H9 (cell line): ENCODE results near the gene SLC1A1. TPM values are rescaled to one million over a fixed set of nuclear protein-coding genes. Genes with fewer than 3 reads are reported as not detected.

Experiments used
- DNase-seq: peaks from one replicate; pipeline ENCODE4 v3.0.0-alpha.2; 2017
- H2AFZ ChIP-seq: one replicate; pipeline ENCODE4 v1.6.1; 2013; ENCODE audit warnings: mild to moderate bottlenecking, low read length, control low read depth, moderate library complexity
- H2AK5ac ChIP-seq: 2 replicates; pipeline ENCODE4 v1.6.1; 2013; ENCODE audit warnings: low read length, control low read depth, mixed read lengths; ENCODE audit not compliant: insufficient read length
- H2BK120ac ChIP-seq: one replicate; pipeline ENCODE4 v1.6.1; 2013; ENCODE audit warnings: low read depth, mild to moderate bottlenecking, low read length, control low read depth, inconsistent platforms; ENCODE audit not compliant: poor library complexity, severe bottlenecking
- H2BK12ac ChIP-seq: 2 replicates; pipeline ENCODE4 v1.6.1; 2013; ENCODE audit warnings: low read length, control low read depth, mixed read lengths, low read depth; ENCODE audit not compliant: insufficient read length
- H2BK15ac ChIP-seq: 2 replicates; pipeline ENCODE4 v1.6.1; 2013; ENCODE audit warnings: low read depth, low read length, control low read depth
- H2BK20ac ChIP-seq: one replicate; pipeline ENCODE4 v1.6.1; 2013; ENCODE audit warnings: low read depth, mild to moderate bottlenecking, low read length, control low read depth, inconsistent platforms; ENCODE audit not compliant: poor library complexity, severe bottlenecking
- H2BK5ac ChIP-seq: 2 replicates; pipeline ENCODE4 v1.6.1; 2013; ENCODE audit warnings: low read length, control low read depth, mixed read lengths; ENCODE audit not compliant: insufficient read length
- H3K14ac ChIP-seq: 2 replicates; pipeline ENCODE4 v1.6.1; 2013; ENCODE audit warnings: low read length, control low read depth; ENCODE audit not compliant: insufficient read depth
- H3K18ac ChIP-seq: 2 replicates; pipeline ENCODE4 v1.6.1; 2013; ENCODE audit warnings: low read depth, mild to moderate bottlenecking, mixed read lengths, low read length, control low read depth; ENCODE audit not compliant: insufficient read length
- H3K23ac ChIP-seq: 2 replicates; pipeline ENCODE4 v1.6.1; 2013; ENCODE audit warnings: low read length, control low read depth, mixed read lengths, low read depth; ENCODE audit not compliant: insufficient read length
- H3K23me2 ChIP-seq: 2 replicates; pipeline ENCODE4 v1.6.1; 2013; ENCODE audit warnings: low read depth, mild to moderate bottlenecking, mixed read lengths, low read length, control low read depth; ENCODE audit not compliant: insufficient read length, poor library complexity, severe bottlenecking
- H3K27ac ChIP-seq: 2 replicates; pipeline ENCODE4 v1.5.1; 2013; ENCODE audit warnings: low read length, control low read depth, mixed read lengths, low read depth; ENCODE audit not compliant: insufficient read length
- H3K27me3 ChIP-seq: 2 replicates; pipeline ENCODE4 v1.6.1; 2013; ENCODE audit warnings: low read length, control low read depth, inconsistent platforms; ENCODE audit not compliant: insufficient read depth
- H3K4ac ChIP-seq: 2 replicates; pipeline ENCODE4 v1.6.1; 2013; ENCODE audit warnings: low read depth, mild to moderate bottlenecking, control low read depth, inconsistent platforms, low read length, moderate library complexity
- H3K4me1 ChIP-seq: 2 replicates; pipeline ENCODE4 v1.6.1; 2013; ENCODE audit warnings: low read length, control low read depth, inconsistent platforms; ENCODE audit not compliant: insufficient read depth
- H3K4me2 ChIP-seq: 2 replicates; pipeline ENCODE4 v1.6.1; 2013; ENCODE audit warnings: low read length, control low read depth, mixed read lengths; ENCODE audit not compliant: insufficient read length, insufficient read depth
- H3K56ac ChIP-seq: 2 replicates; pipeline ENCODE4 v1.6.1; 2013; ENCODE audit warnings: low read depth, mild to moderate bottlenecking, mixed read lengths, low read length, control low read depth; ENCODE audit not compliant: insufficient read length
- H3K79me1 ChIP-seq: 2 replicates; pipeline ENCODE4 v1.6.1; 2013; ENCODE audit warnings: low read depth, mild to moderate bottlenecking, moderate library complexity, low read length, control low read depth, inconsistent platforms; ENCODE audit not compliant: insufficient read depth, poor library complexity, severe bottlenecking
- H3K79me2 ChIP-seq: 2 replicates; pipeline ENCODE4 v1.6.1; 2013; ENCODE audit warnings: low read length, control low read depth, inconsistent platforms; ENCODE audit not compliant: insufficient read depth
- H3K9ac ChIP-seq: 2 replicates; pipeline ENCODE4 v1.6.1; 2013; ENCODE audit warnings: low read length, control low read depth, mixed read lengths; ENCODE audit not compliant: insufficient read length; ENCODE audit errors: extremely low read depth
- H3K9me3 ChIP-seq: one replicate; pipeline ENCODE4 v1.6.1; 2013; ENCODE audit warnings: low read depth, low read length, inconsistent platforms; ENCODE audit not compliant: control insufficient read depth
- H3T11ph ChIP-seq: one replicate; pipeline ENCODE4 v1.6.1; 2013; ENCODE audit warnings: mild to moderate bottlenecking, low read length, control low read depth, inconsistent platforms
- H4K20me1 ChIP-seq: one replicate; pipeline ENCODE4 v1.6.1; 2013; ENCODE audit not compliant: control insufficient read depth, insufficient read length, insufficient read depth
- H4K5ac ChIP-seq: 2 replicates; pipeline ENCODE4 v1.6.1; 2013; ENCODE audit warnings: low read depth, mild to moderate bottlenecking, mixed read lengths, low read length, control low read depth; ENCODE audit not compliant: insufficient read length
- H4K8ac ChIP-seq: replicated peaks from 2 replicates; pipeline ENCODE4 v1.6.1; 2013; ENCODE audit warnings: low read length, control low read depth, mixed read lengths, low read depth; ENCODE audit not compliant: insufficient read length
- H4K91ac ChIP-seq: 2 replicates; pipeline ENCODE4 v1.6.1; 2013; ENCODE audit warnings: low read depth, mild to moderate bottlenecking, moderate library complexity, mixed read lengths, low read length, control low read depth; ENCODE audit not compliant: insufficient read length
- H3K27ac Mint-ChIP-seq, 3 experiments: 2 replicates in 2 of 3; 3 replicates in 1 of 3; pipeline ENCODE4 v1.8.0; 2020 to 2021; ENCODE audit warnings: mixed read lengths in 3 of 3, mild to moderate bottlenecking in 1 of 3, moderate library complexity in 1 of 3
- H3K27me3 Mint-ChIP-seq: 2 replicates; pipeline ENCODE4 v1.8.0; 2021; ENCODE audit warnings: low read depth, mild to moderate bottlenecking, moderate library complexity, mixed read lengths
- H3K36me3 Mint-ChIP-seq, 3 experiments: 2 replicates in 2 of 3; 3 replicates in 1 of 3; pipeline ENCODE4 v1.8.0; 2020 to 2021; ENCODE audit warnings: low read depth in 3 of 3, mixed read lengths in 3 of 3; ENCODE audit not compliant: insufficient read depth in 1 of 3
- H3K4me1 Mint-ChIP-seq, 2 experiments: 2 replicates each; pipeline ENCODE4 v1.8.0; 2020; ENCODE audit warnings: mixed read lengths in 2 of 2
- H3K4me3 Mint-ChIP-seq, 2 experiments: 2 replicates in 1 of 2; 3 replicates in 1 of 2; pipeline ENCODE4 v1.8.0; 2020 to 2021; ENCODE audit warnings: mild to moderate bottlenecking in 2 of 2, mixed read lengths in 2 of 2, moderate library complexity in 1 of 2
- H3K9me3 Mint-ChIP-seq, 2 experiments: 2 replicates in 1 of 2; 3 replicates in 1 of 2; pipeline ENCODE4 v1.8.0; 2020; ENCODE audit warnings: mild to moderate bottlenecking in 2 of 2, mixed read lengths in 2 of 2, moderate library complexity in 1 of 2
- WGBS: extraction: QIAGEN DNeasy Blood & Tissue Kit; methylation state at CpG from one replicate; pipeline ENCODE4 v1.1.7; 2013; ENCODE audit warnings: missing lambda C conversion rate, low lambda C conversion rate, mixed read lengths; ENCODE audit not compliant: insufficient read length; ENCODE audit errors: extremely low coverage; 5-methylcytosine and 5-hydroxymethylcytosine counted together
- total RNA-seq: library from RNA; stranded (reverse); gene quantifications from 2 replicates; pipeline ENCODE4 v1.2.1, GENCODE V29; 2021
- TF ChIP-seq, protein P1 (sequence below): fragments of 200-600 bp; sonication (generic); conservative IDR thresholded peaks from 3 replicates; pipeline ENCODE4 v1.8.0; 2021; ENCODE audit warnings: antibody characterized with exemption, mild to moderate bottlenecking

SLC1A1 gene
- total RNA-seq, 1 experiment from 2014 or later = 4.7 TPM

DNA sequence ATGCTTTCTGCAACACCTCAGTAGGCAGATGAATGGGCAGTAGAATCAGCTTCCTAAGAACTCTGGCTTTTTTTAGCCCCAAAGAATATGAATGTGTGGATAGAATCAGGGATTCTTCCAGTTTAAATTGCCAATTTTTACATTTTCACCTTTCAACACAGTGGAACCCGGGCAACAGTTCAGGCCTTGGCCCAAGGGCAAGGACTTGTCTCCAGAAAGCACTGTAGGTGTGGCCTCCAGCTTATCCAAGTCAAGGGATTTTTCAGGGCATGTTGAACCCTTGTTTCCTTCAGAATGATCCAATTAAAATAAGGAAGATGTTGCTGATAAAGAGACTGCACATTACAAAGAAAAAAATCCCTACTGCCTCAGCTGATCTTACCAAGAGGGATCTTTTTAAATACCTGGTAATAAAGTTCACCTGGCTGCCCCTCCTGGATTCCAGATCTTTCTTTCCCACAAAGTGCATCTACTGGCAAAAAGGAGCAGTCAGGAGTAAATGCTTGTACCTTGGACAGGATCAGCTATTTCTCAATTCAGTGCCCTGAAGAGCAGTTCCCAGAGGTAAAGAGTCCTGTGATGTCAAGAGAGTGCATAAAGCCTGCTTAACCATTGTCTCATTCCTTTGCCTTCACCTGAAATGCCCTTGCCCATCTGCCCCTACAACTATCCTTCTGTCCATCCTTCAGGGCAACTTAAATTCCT is 91.7 kb downstream of the SLC1A1 start:
- no peaks in the 10 kb centered on the region for H3K79me1 ChIP-seq
- no peak overlapping the region for H2BK5ac ChIP-seq
- no peak for DNase-seq
- H2BK20ac ChIP-seq = no peak overlapping the region
- H3K9me3 Mint-ChIP-seq = no peaks in the 10 kb centered on the region
- H3K27me3 ChIP-seq = no peaks in the 10 kb centered on the region
- H3K27me3 Mint-ChIP-seq = no peaks in the 10 kb centered on the region
- H4K5ac ChIP-seq = no peak overlapping the region
- no peaks in the 10 kb centered on the region for H3K4me1 ChIP-seq
- H2AK5ac ChIP-seq = no peak overlapping the region
- H4K20me1 ChIP-seq = no peaks in the 10 kb centered on the region
- H3K18ac ChIP-seq = no peak overlapping the region
- no peak overlapping the region for H2BK120ac ChIP-seq
- H4K91ac ChIP-seq = no peak overlapping the region
- no peak overlapping the region for H3K9ac ChIP-seq
- H3K23me2 ChIP-seq = no peaks in the 10 kb centered on the region
- no peak overlapping the region for H3K27ac ChIP-seq
- no CpG with 5 or more reads among the region's 1 CpG for WGBS
- H3K36me3 Mint-ChIP-seq = peaks cover 0 to 5% (median 0%) of the 10 kb centered on the region in 3 experiments; a peak in 2 of 7 replicates
- no peak overlapping the region for H2BK15ac ChIP-seq
- no peak overlapping the region for H3K14ac ChIP-seq
- H2BK12ac ChIP-seq = no peak overlapping the region
- no peak overlapping the region for H3K4me2 ChIP-seq
- no peak overlapping the region for H3K4me3 Mint-ChIP-seq
- H3T11ph ChIP-seq = no peak overlapping the region
- no peaks in the 10 kb centered on the region for H3K79me2 ChIP-seq
- H4K8ac ChIP-seq = no peak overlapping the region
- no peaks in the 10 kb centered on the region for H3K4me1 Mint-ChIP-seq
- no peak overlapping the region for H3K27ac Mint-ChIP-seq
- no peak overlapping the region for H3K56ac ChIP-seq
- H3K4ac ChIP-seq = no peak overlapping the region
- H3K9me3 ChIP-seq = no peaks in the 10 kb centered on the region
- H2AFZ ChIP-seq = no peak overlapping the region
- TF ChIP-seq, protein P1, sequence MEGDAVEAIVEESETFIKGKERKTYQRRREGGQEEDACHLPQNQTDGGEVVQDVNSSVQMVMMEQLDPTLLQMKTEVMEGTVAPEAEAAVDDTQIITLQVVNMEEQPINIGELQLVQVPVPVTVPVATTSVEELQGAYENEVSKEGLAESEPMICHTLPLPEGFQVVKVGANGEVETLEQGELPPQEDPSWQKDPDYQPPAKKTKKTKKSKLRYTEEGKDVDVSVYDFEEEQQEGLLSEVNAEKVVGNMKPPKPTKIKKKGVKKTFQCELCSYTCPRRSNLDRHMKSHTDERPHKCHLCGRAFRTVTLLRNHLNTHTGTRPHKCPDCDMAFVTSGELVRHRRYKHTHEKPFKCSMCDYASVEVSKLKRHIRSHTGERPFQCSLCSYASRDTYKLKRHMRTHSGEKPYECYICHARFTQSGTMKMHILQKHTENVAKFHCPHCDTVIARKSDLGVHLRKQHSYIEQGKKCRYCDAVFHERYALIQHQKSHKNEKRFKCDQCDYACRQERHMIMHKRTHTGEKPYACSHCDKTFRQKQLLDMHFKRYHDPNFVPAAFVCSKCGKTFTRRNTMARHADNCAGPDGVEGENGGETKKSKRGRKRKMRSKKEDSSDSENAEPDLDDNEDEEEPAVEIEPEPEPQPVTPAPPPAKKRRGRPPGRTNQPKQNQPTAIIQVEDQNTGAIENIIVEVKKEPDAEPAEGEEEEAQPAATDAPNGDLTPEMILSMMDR = no peak
- H3K23ac ChIP-seq = no peak overlapping the region
